CD4-positive, alpha-beta T cell treated with Interleukin-6 for 4 hours (primary cell): ENCODE data around the gene PLA2G10.
"Not testable (repeated sequence)": the region's sequence is repeated elsewhere in the genome, so short reads cannot be mapped to it uniquely, and the experiment has no call there.

Experiments used
- DNase-seq: peaks from one replicate; pipeline ENCODE4 v3.0.0-alpha.2; 2020; ENCODE audit warnings: mixed read lengths

PLA2G10 gene

GRCh38 chr16:14658063-14658462, 36.0 kb downstream of the PLA2G10 start:
- DNase-seq = no peak

GRCh38 chr16:14652726-14653125, 41.4 kb downstream of the PLA2G10 start:
- no peak for DNase-seq

DNA sequence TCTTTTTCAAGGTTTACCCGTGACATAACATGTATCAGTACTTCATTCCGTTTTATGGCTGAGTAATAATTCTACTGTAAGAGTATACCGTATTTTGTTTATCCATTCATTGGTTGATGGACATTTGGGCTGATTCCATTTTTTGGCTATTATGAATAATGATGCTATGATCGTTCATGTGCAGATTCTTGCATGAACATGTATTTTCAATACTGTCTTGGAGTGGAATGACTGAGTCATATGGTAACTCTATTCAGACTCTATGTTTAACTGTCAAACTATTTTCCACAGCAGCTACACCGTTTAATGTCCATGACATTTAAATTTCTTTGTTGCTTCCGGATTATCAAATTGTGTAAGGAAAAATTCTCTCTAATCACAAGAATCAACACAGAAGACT, 43.5 kb downstream of the PLA2G10 start:
- no peak for DNase-seq

DNA sequence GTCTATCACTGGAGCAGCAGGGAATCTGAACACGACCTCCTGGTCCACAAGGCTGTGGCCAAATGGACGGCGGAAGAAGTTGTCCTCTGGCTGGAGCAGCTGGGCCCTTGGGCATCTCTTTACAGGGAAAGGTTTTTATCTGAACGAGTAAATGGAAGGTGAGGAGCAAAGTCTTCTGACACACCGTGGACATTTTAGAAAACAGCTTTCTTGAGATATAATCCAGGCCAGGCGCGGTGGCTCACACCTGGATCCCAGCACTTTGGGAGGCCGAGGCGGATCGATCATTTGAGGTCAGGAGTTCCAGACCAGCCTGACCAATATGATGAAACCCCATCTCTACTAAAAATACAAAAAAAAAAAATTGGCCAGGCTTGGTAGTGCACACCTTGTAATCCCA, 44.3 kb downstream of the PLA2G10 start:
- no peak for DNase-seq

DNA sequence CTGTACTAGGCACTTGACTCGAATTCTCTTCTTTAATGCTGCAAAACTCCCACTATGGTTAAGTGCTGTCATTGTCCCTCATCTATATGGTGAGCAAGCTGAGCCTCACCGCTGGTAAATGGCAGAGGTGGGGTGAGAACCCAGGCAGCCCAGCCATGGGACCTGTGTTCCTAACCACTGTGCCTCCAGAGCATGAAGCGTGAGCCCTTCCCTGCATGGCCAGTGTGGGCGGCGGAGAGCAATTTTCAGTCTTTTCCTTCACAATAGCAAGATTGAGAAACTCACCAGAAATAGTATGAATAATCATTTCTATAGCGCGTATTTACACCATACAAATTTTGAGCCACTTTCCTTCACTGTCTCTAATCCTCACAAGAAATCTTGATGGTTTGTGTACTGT, 52.2 kb downstream of the PLA2G10 start:
- DNase-seq = no peak

GRCh38 chr16:14641206-14641605, 52.9 kb downstream of the PLA2G10 start:
- no peak for DNase-seq

GRCh38 chr16:14640538-14640937, 53.6 kb downstream of the PLA2G10 start:
- no peak for DNase-seq

DNA sequence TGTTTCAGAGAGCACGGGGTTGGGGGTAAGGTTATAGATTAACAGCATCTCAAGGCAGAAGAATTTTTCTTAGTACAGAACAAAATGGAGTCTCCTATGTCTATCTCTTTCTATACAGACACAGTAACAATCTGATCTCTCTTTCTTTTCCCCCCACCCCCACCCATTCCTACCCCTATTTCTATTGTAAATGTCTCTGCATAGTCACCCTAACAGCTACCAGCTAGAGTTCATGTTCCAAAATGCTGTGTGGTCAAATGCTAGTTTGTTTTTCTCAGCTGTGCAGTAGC, 57.2 kb downstream of the PLA2G10 start:
- not testable (repeated sequence) for DNase-seq

- DNase-seq = not testable (repeated sequence)
These were observed 57.7 kb downstream of the PLA2G10 start for GRCh38 chr16:14636179-14636950.

- DNase-seq = no peak
These were observed 58.5 kb downstream of the PLA2G10 start for GRCh38 chr16:14635395-14636165.

DNA sequence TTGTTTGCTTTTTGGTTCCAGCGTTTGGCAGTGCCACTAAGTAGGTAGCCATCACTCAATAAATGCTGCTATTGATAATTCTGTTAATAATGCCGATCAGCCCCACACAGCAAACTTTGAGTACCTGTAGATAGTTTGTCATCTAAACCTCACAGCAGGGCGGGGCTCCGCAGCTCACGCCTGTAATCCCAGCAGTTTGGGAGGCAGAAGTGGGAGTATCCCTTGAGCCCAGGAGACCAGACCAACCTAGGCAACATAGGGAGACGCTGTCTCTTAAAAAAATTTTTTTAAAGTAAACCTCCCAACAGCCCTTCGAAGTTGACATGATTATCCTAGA, 59.8 kb downstream of the PLA2G10 start:
- DNase-seq = no peak

- DNase-seq = peak; percentile 99
These were observed 61.2 kb downstream of the PLA2G10 start, which contains the start of gene BFAR for GRCh38 chr16:14632693-14633569. Gene BFAR (plus strand): TSS chr16:14632951. CDS start chr16:14644347, 11,396 bp downstream.

GRCh38 chr16:14630620-14631330, 63.3 kb downstream of the PLA2G10 start:
- DNase-seq = not testable (repeated sequence)

DNA sequence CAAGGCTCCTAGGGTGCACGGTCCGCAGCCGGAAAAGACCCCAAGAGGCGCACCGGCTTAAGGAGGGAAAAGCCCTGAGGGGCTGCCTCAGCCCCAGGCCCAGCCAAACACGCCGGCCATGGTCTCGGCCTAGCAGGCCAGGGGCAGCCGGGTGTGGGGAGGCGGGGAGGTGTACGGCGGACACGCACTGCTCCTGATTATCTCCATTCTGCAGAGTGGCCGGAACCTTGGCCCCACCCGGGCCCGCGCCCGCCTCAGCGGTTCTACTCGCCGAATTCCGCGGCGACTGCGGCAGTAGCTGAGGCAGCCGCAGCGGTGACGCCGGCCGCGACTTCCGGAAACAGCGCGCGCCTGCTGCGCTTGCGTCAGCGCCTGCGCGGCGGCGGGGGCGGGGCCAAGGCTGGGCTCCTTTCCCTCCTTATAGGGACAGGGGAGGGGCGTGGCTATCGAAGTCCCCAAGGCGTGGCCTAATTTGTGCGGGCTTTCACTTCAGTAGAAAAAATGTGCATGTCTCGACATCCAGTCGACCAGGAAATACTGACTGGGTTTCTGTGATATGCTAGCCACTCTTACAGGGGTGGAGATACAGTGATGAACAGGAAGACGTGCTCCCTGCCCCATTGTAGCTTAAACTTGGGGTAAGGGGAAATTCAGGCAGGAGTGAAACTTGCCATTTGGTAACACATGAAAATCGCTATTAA, 64.0 kb downstream of the PLA2G10 start, which contains the start of gene PARN:
TSS of gene PARN (minus strand) at position 342 of the 701 bp plus-strand sequence. CDS start at position 207, 135 bp downstream.
- peak; percentile 99 for DNase-seq

DNA sequence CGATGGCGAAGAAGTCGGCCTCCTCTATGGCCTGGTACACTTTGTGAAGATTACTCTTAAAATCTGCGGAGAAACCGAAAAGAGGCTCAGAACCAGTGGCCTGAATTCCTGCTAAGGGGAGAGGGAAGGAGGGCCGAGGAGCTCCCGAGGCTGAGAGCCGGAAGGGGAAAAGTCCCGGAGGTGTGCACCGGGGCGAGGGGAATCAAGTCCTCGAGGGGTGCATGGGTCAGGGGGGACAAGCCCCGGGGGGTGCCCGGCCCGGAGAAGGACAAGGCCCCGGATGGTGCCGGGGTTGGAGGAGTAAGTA, 64.5 kb downstream of the PLA2G10 start:
- DNase-seq = no peak

- DNase-seq = peak; percentile 4
These were observed 65.1 kb downstream of the PLA2G10 start for GRCh38 chr16:14628806-14629611.

- no peak for DNase-seq
These were observed 67.0 kb downstream of the PLA2G10 start for GRCh38 chr16:14627078-14627477.
